Measurements from ENCODE around the gene PKMYT1. TPM values are rescaled to one million over a fixed set of nuclear protein-coding genes. Genes with fewer than 3 reads are reported as not detected.
A peak's percentile ranks its signal among the peaks of the same experiment; 100 is the strongest.

Gene PKMYT1
- total RNA-seq, 1 donor from 2014 or later: 6.1 TPM

DNA sequence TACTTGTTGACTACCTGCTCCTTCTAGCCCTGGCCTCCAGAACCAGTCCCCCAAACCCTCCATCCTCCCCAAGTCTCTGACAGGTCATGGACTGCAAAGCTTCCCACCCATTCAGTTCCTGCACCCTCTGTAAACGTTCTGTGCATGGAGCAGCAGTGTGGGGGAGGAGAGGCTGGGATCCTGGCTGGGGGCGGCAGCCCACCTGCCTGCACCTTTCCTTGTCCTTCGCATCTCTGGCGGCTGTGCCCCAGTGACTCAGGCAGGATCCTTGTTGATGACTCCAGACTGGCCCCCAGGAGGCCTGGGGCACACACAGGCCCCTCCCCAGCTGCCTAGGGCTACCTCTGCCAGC is 1.6 kb upstream of the PKMYT1 start:
- DNase-seq (ENCODE audit: low read depth): no peak
- TF ChIP-seq, protein P1, sequence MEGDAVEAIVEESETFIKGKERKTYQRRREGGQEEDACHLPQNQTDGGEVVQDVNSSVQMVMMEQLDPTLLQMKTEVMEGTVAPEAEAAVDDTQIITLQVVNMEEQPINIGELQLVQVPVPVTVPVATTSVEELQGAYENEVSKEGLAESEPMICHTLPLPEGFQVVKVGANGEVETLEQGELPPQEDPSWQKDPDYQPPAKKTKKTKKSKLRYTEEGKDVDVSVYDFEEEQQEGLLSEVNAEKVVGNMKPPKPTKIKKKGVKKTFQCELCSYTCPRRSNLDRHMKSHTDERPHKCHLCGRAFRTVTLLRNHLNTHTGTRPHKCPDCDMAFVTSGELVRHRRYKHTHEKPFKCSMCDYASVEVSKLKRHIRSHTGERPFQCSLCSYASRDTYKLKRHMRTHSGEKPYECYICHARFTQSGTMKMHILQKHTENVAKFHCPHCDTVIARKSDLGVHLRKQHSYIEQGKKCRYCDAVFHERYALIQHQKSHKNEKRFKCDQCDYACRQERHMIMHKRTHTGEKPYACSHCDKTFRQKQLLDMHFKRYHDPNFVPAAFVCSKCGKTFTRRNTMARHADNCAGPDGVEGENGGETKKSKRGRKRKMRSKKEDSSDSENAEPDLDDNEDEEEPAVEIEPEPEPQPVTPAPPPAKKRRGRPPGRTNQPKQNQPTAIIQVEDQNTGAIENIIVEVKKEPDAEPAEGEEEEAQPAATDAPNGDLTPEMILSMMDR (IDR thresholded peaks at IDR 0.05; ENCODE audit: insufficient read depth, low read length, poor library complexity, severe bottlenecking): no peak
- H3K4me3 ChIP-seq (ENCODE audit: low read depth, low read length): no peak overlapping the region
- peaks cover 2% of the 10 kb centered on the region for H3K27me3 ChIP-seq (ENCODE audit: control insufficient read depth, insufficient read depth, low read length)
- H3K36me3 ChIP-seq (ENCODE audit: control insufficient read depth, insufficient read depth, low read length): no peaks in the 10 kb centered on the region

DNA sequence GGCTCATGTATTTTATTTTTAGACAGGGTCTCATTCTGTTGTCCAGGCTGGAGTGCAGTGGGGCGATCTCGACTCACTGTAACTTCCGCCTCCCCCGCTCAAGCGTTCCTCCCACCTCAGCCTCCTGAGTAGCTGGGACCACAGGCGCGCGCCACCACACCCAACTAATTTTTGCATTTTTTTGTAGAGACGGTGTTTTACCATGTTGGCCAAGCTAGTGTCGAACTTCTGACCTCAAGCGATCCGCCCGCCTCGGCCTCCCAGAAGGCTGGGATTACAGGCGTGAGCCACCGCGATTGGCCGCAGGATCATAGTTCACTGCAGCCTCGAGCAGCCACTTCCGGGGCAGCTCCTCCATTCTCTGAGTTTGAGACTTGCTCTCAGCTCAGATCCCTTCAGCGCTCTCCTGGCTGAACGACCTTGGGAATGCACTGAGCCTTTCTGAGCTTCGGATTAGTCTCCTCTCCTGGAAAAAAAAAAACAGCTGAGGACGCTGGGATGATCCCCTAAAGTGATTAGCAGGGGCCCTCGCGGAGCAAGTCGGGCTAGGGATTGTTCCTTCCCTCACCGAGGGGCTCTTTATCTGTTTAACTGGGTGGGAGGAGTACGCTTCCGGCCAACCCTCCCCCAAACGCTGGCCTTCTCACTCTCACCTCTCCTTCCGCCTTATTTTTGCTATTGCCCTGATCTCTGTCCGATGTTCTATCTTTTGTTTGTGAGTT is 1.1 kb upstream of the PKMYT1 start:
- no peaks in the 10 kb centered on the region for H3K36me3 ChIP-seq (ENCODE audit: control insufficient read depth, insufficient read depth, low read length)
- H3K4me3 ChIP-seq (ENCODE audit: low read depth, low read length): no peak overlapping the region
- no peak for DNase-seq (ENCODE audit: low read depth)
- no peaks in the 10 kb centered on the region for H3K27me3 ChIP-seq (ENCODE audit: control insufficient read depth, insufficient read depth, low read length)
- TF ChIP-seq, protein P1 (IDR thresholded peaks at IDR 0.05; ENCODE audit: insufficient read depth, low read length, poor library complexity, severe bottlenecking): no peak

DNA sequence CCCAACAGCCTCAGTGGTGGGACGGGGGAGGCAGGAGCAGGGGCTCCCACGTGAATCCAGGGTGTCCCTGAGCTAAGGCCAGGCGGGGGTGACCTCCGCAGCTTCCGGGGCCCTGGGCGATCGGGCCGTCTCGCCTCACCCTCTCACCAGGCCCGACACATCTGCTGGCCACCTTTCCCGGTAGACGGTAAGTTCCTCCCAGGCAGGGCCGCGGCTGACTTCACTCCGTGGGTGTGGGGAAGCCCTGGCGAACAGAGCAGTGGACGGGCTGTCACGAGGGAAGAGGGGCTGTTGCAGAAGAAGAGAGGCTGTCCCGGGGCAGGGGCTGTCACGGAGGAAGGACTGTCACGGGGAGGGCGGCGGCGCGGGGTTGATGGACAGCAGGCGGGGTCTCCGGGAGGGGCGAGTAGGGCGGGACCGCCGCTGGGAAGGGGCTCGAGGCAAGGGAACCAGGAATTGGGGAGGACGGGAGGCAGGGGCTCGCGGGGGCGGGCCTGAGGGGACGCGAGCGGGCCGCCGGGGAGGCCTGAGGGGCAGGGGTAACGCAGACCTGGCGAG is 498 bp downstream of the PKMYT1 start:
- H3K4me3 ChIP-seq (ENCODE audit: low read depth, low read length): peak overlapping the region; percentile 82
- TF ChIP-seq, protein P1 (IDR thresholded peaks at IDR 0.05; ENCODE audit: insufficient read depth, low read length, poor library complexity, severe bottlenecking): no peak
- H3K27me3 ChIP-seq (ENCODE audit: control insufficient read depth, insufficient read depth, low read length): no peaks in the 10 kb centered on the region
- H3K36me3 ChIP-seq (ENCODE audit: control insufficient read depth, insufficient read depth, low read length): no peaks in the 10 kb centered on the region
- DNase-seq (ENCODE audit: low read depth): no peak

DNA sequence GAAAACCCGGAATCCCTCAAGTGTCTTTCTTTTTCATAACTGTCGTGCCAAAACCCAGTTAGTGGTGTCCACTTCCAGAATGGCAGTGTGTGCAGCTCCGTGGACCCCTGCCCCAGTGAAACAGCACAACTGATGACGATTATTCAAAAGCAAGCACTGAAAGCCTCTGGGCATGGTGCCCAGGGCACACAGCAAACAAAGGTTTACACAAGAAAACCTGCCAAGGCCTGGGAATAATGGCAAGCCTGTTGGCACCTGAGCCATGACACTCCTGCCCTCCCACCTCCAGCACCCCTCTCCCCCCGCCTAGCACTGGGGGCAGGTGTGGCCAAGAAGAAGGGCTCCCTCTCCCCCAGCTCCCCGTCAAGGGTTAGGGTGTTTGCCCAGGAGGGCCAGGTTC is 2.8 kb downstream of the PKMYT1 start:
- Histone ChIP-seq H3K27me3 (ENCODE audit: control insufficient read depth, insufficient read depth, low read length) (no peaks in the 10 kb centered on the region), H3K4me3 (ENCODE audit: low read depth, low read length) (no peak overlapping the region), H3K36me3 (ENCODE audit: control insufficient read depth, insufficient read depth, low read length) (peaks cover 1% of the 10 kb centered on the region)
- DNase-seq (ENCODE audit: low read depth): no peak
- TF ChIP-seq, protein P1 (IDR thresholded peaks at IDR 0.05; ENCODE audit: insufficient read depth, low read length, poor library complexity, severe bottlenecking): no peak

DNA sequence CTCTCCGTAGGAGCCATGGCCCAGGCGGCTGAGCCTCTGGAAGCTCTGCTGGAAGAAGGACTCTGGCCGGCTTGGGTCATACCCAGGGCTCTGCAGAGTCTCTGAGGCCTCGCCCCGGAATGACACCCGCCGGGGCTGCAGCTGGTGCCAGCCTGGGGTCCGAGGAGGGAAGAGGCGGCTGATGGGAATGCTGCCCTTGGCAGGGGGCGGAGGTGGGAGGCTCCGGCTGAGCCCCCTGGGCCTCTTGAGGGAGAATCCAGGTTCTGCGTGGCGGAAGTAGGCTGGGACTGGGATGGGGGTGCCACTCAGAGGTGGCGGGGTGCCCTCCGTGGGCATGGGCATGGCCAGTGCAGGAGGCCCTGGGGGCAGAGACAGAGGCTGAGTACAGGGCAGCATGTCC is 3.6 kb downstream of the PKMYT1 start:
- no peak for DNase-seq (ENCODE audit: low read depth)
- peaks cover 1% of the 10 kb centered on the region for H3K36me3 ChIP-seq (ENCODE audit: control insufficient read depth, insufficient read depth, low read length)
- H3K4me3 ChIP-seq (ENCODE audit: low read depth, low read length): no peak overlapping the region
- TF ChIP-seq, protein P1 (IDR thresholded peaks at IDR 0.05; ENCODE audit: insufficient read depth, low read length, poor library complexity, severe bottlenecking): no peak
- no peaks in the 10 kb centered on the region for H3K27me3 ChIP-seq (ENCODE audit: control insufficient read depth, insufficient read depth, low read length)

DNA sequence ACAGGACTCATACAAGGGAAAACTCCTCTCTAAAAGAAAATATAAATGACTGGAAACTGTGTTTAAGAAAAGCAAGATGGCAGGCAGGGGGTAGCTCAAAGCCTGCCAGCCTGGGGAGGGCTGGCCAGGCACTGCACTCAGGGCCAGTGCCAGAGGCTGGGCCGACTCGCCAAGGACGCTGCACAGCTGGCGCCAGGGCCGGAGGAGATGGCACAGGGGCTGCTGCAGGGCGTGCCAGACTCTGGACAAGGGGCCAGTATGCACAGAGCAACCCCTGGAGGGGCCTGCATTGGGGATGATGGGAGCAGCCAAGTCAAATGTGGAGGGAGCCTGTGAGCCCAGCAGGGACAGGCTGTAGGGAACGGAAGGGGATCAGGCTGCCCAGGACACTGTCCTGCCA is 4.0 kb downstream of the PKMYT1 start:
- DNase-seq (ENCODE audit: low read depth): no peak
- Histone ChIP-seq H3K36me3 (ENCODE audit: control insufficient read depth, insufficient read depth, low read length) (peaks cover 1% of the 10 kb centered on the region), H3K27me3 (ENCODE audit: control insufficient read depth, insufficient read depth, low read length) (no peaks in the 10 kb centered on the region), H3K4me3 (ENCODE audit: low read depth, low read length) (no peak overlapping the region)
- TF ChIP-seq, protein P1 (IDR thresholded peaks at IDR 0.05; ENCODE audit: insufficient read depth, low read length, poor library complexity, severe bottlenecking): no peak
